RWPE1 (cell line): ENCODE results near the gene CAMK2D.

Source experiments
- CTCF ChIA-PET: fragments of 350-600 bp; sonication (Branson Sonifier 250); formaldehyde crosslinking; extraction: SDS; loops from one replicate; lab custom pipeline; 2021; lab: Yijun Ruan, JAX
- POLR2A ChIA-PET: fragments of 400-600 bp; formaldehyde crosslinking; extraction: SDS; loops from one replicate; lab custom pipeline; 2020; ENCODE audit warnings: antibody characterized with exemption; ENCODE audit not compliant: low non-redundant PET; lab: Yijun Ruan, JAX
- DNase-seq: peaks from one replicate; pipeline ENCODE4 v3.0.0; 2012; ENCODE audit warnings: low spot score
- H3K27ac ChIP-seq: fragments of 450-650 bp; 2 replicates; pipeline ENCODE4 v1.5.1; 2017
- CTCF ChIP-seq: fragments of 450-650 bp; conservative IDR thresholded peaks from 2 replicates; pipeline ENCODE4 v1.5.1; 2017; ENCODE audit warnings: low read depth, mild to moderate bottlenecking

The CAMK2D gene

DNA sequence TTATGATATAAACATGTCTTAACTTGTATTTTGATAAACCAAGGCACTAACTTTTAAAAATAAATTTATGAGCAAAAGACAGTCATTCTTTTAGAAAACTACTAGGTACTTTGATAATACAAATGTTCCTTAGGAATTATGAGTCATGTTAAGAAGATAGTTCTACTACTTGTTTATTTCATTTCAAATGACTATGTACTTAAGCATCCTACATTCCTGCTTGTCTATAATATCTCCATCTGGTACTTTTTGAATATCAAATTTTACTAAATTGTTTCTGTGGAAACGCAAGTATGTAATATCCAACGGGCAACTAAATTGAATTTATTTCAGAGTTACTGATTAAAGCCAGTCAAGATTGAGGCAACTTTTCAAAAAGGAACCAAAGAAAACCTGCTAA is 61.8 kb downstream of the CAMK2D start:
- H3K27ac ChIP-seq = no peak overlapping the region
- TF ChIP-seq CTCF = no peak
- ChIA-PET POLR2A (no interaction called here), CTCF (no interaction called here)
- no peak for DNase-seq

DNA sequence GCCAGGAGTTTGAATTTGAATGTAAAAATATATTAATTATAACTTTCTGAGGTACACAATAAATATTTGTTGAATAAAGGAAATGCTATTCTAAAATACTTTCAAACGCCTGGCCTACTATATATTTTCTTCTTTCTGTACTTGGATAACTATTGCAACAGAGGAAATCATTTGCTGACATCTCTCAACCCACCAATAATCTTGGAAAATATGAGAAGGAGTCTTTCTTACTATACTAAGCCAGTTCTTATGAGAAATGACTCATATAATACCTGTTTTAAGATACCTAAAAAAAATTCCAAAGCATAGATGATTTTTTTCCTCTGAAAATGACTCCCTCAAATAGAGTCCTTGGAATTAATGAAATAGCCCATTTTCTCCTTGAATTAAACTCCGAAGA is 64.1 kb downstream of the CAMK2D start:
- ChIA-PET CTCF (no interaction called here), POLR2A (no interaction called here)
- TF ChIP-seq CTCF = no peak
- H3K27ac ChIP-seq = no peak overlapping the region
- DNase-seq = no peak

DNA sequence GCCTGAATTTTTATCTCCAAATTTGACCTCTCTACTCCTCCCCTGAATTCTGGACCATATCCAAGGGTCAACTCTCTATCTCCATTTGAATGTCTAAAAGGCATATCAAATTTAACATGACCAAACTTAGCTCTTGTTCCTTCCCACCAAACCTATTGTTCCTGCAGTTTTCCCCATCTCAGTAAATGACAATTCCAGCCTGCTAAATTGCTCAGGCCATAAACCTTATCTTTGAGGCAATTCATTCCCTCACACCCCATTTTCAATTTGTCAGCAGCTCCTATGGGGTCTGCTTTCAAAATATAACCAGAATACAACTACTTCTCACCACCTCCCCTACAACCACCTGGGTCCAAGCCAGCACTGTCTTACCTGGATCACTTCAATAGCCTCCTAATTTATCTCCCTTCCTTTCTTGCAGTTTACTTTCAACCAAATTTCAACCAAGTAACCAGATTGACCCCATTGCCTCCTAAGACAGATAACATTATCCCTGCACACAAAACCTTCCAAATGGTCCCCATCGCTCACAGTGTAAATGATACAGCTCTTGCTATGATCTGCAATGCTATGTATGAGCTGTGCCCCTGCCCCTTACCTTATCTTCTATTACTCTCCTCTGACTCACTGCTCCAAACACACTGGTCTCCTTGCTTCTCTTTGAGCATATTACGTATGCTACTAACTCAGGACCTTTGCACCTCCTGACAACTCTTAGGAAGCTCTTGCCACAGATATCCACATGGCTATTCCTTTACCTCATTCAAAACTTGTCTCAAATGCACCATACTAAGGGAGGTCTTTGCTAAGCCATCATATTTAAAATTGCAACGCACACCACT is 66.0 kb downstream of the CAMK2D start:
- POLR2A ChIA-PET = no interaction called here
- no peak for DNase-seq
- no peak overlapping the region for H3K27ac ChIP-seq
- CTCF ChIA-PET = interaction anchor here (0.6 kb wide), 2 partner anchors 28 to 162 kb away, joined by 5 read pairs; no protein-coding TSS in a partner anchor
- TF ChIP-seq CTCF = no peak

DNA sequence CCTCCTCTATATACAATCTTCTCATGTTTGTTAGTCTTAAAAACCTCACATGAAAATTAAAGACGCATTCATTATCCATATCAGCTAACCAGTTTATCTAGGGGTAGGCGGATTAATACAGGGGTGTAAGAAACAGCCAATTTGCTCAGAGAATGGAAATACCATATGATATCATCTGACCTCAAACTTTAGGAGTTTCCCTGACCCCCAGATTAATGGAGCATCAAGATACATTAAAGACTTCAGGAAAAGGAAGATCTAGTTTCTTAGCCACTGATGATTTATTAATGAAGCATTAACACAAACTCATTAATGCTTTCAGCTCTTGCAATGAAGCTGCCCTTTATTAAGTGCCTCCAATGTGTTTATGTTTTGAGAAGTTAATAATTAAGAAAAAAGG is 67.5 kb downstream of the CAMK2D start:
- no peak for DNase-seq
- TF ChIP-seq CTCF = no peak
- no peak overlapping the region for H3K27ac ChIP-seq
- ChIA-PET POLR2A (no interaction called here), CTCF (interaction anchor here (0.6 kb wide), 1 partner anchor 303 kb away, joined by 3 read pairs; no protein-coding TSS in a partner anchor)

- H3K27ac ChIP-seq = no peak overlapping the region
- no peak for DNase-seq
- no peak for TF ChIP-seq CTCF
- ChIA-PET POLR2A (no interaction called here), CTCF (interaction anchor here (0.7 kb wide), 1 partner anchor 461 kb away, joined by 3 read pairs; no protein-coding TSS in a partner anchor)
Observed at GRCh38 chr4:113692809-113693411, 68.6 kb downstream of the CAMK2D start.

DNA sequence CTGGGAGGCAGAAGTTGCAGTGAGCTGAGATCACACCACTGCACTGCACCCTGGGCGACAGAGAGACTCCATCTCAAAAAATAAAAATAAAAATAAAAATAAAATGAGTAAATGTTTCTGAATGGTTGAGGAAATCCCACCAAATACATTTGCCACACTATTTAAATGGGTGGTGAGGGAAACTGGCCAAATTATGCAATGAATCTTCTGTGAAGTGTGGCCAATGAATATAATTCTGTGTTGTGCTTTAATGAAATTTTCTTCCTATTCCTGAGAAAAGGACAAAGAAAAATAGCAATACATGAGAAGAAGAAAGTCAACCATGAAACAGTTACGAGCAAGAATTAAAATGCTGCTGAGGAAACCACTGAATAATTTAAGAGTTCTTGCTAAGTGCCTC is 69.9 kb downstream of the CAMK2D start:
- POLR2A ChIA-PET = no interaction called here

More for the DNA sequence above, 69.9 kb downstream of the CAMK2D start:
- H3K27ac ChIP-seq = no peak overlapping the region
- no peak for DNase-seq
- no peak for TF ChIP-seq CTCF
- CTCF ChIA-PET = no interaction called here
